Progenitor cell of endocrine pancreas (in vitro differentiated cells): ENCODE results near the gene CNOT4. TPM values are rescaled to one million over a fixed set of nuclear protein-coding genes. Genes with fewer than 3 reads are reported as not detected.

Experiments used
- DNase-seq: peaks from one replicate; pipeline ENCODE4 v3.0.0; 2021; ENCODE audit warnings: low spot score; ENCODE audit not compliant: unreplicated experiment
- H3K27ac Mint-ChIP-seq: 2 replicates; pipeline ENCODE4 v1.8.0; 2021; ENCODE audit warnings: mild to moderate bottlenecking, moderate library complexity, mixed read lengths
- H3K27me3 Mint-ChIP-seq: 2 replicates; pipeline ENCODE4 v1.8.0; 2021; ENCODE audit warnings: mixed read lengths
- H3K36me3 Mint-ChIP-seq: 2 replicates; pipeline ENCODE4 v1.8.0; 2022; ENCODE audit warnings: mixed read lengths; ENCODE audit not compliant: insufficient read depth
- H3K4me1 Mint-ChIP-seq: 2 replicates; pipeline ENCODE4 v1.8.0; 2021; ENCODE audit warnings: low read depth, mixed read lengths
- H3K4me3 Mint-ChIP-seq: 2 replicates; pipeline ENCODE4 v1.8.0; 2021; ENCODE audit warnings: low read depth, mild to moderate bottlenecking, moderate library complexity, mixed read lengths
- H3K9me3 Mint-ChIP-seq: 2 replicates; pipeline ENCODE4 v1.8.0; 2021; ENCODE audit warnings: low read depth, mixed read lengths
- CTCF ChIP-seq: fragments of 200-600 bp; sonication (generic); IDR thresholded peaks from one replicate; pipeline ENCODE4 v1.5.0; 2021; ENCODE audit warnings: antibody characterized with exemption, mild to moderate bottlenecking; ENCODE audit not compliant: unreplicated experiment
- total RNA-seq: library from RNA; stranded (reverse); gene quantifications from 2 replicates; pipeline ENCODE4 v1.2.1, GENCODE V29; 2021

CNOT4 gene
- total RNA-seq, 1 donor from 2014 or later: 34.3 TPM

DNA sequence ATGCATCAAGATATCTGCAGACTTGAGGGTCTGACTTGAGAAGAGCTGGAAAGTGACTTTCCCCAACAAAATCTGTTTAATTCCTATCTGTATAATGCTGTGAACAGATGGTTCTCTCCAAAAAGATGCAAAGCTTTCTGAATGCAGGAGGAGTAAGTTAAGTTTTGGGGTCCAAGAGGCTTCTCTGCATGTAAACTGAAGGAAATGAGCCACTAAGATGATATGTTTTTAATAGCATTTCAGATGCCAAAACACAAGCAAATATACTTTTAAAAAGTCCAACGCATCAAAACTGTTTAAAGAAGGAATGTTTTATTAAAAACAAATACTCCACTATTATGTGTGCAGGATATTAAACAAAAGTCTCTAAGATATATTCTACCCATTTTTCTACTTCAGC is 139.2 kb downstream of the CNOT4 start:
- H3K27me3 Mint-ChIP-seq: no peaks in the 10 kb centered on the region
- H3K36me3 Mint-ChIP-seq: no peaks in the 10 kb centered on the region
- no peak for TF ChIP-seq CTCF
- H3K4me3 Mint-ChIP-seq: no peak overlapping the region
- H3K9me3 Mint-ChIP-seq: no peaks in the 10 kb centered on the region
- no peak for DNase-seq
- no peak overlapping the region for H3K27ac Mint-ChIP-seq
- no peaks in the 10 kb centered on the region for H3K4me1 Mint-ChIP-seq

DNA sequence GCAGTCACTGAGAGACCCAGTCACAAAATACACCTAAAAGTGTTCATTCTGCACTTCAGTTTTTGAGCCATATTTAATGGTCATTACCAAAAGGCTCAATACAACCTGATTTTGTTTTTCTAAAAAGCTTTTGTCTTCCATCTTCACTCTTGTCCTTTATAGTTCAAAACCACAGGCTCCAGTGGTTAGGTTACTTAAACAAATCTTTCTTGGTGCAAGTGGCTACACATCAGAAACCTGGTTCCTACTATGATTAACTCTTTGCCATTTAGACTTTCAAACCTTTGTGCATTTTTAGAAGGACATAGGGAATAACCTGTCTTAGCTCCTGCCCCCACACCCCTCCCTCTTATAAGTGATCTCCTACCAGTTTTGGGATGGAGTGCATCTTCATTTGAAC is 140.5 kb downstream of the CNOT4 start:
- Mint-ChIP-seq H3K4me1 (no peaks in the 10 kb centered on the region), H3K4me3 (no peak overlapping the region), H3K27ac (no peak overlapping the region), H3K9me3 (no peaks in the 10 kb centered on the region), H3K27me3 (no peaks in the 10 kb centered on the region), H3K36me3 (no peaks in the 10 kb centered on the region)
- DNase-seq: no peak
- TF ChIP-seq CTCF: no peak

GRCh38 chr7:135368416-135369186 is 141.3 kb downstream of the CNOT4 start:
- H3K4me3 Mint-ChIP-seq: no peak overlapping the region
- no peak for DNase-seq
- H3K36me3 Mint-ChIP-seq: no peaks in the 10 kb centered on the region
- no peaks in the 10 kb centered on the region for H3K9me3 Mint-ChIP-seq
- no peak overlapping the region for H3K27ac Mint-ChIP-seq
- TF ChIP-seq CTCF: no peak
- H3K4me1 Mint-ChIP-seq: no peaks in the 10 kb centered on the region
- H3K27me3 Mint-ChIP-seq: no peaks in the 10 kb centered on the region

- H3K4me1 Mint-ChIP-seq: no peaks in the 10 kb centered on the region
- TF ChIP-seq CTCF: no peak
- no peak overlapping the region for H3K27ac Mint-ChIP-seq
- H3K27me3 Mint-ChIP-seq: no peaks in the 10 kb centered on the region
- no peaks in the 10 kb centered on the region for H3K9me3 Mint-ChIP-seq
- H3K4me3 Mint-ChIP-seq: no peak overlapping the region
- no peak for DNase-seq
- H3K36me3 Mint-ChIP-seq: peaks cover 10% of the 10 kb centered on the region
Measured at GRCh38 chr7:135366843-135367508, 142.9 kb downstream of the CNOT4 start.

DNA sequence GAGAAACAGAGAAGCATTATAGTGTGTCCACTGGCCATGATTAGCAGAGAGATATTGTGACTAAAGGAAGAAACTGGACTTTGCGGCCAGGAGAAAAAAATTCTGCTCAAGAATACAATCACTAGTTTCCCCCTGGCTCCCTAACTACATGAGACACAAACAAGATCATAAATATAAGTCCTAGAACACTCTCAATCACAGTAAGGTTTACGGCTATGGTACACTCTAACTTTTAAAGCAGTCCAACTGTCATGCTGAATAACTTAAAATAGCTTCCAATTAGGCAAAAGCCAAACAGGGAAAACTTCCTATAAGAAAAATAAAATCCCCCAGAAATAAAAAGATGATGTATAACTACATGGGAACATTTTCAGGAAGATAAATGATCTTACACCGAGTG is 144.2 kb downstream of the CNOT4 start:
- Mint-ChIP-seq H3K4me3 (no peak overlapping the region), H3K9me3 (no peaks in the 10 kb centered on the region), H3K4me1 (no peaks in the 10 kb centered on the region), H3K27ac (no peak overlapping the region), H3K36me3 (peaks cover 14% of the 10 kb centered on the region), H3K27me3 (no peaks in the 10 kb centered on the region)
- DNase-seq: no peak
- TF ChIP-seq CTCF: no peak
